ENCODE measurements around the gene PROZ. TPM values are rescaled to one million over a fixed set of nuclear protein-coding genes. Genes with fewer than 3 reads are reported as not detected.
A peak's percentile ranks its signal among the peaks of the same experiment; 100 is the strongest.

PROZ gene
- total and polyA plus RNA-seq, 2 of the 13 experiments (the other 11 are each of a cell fraction or from before 2014, with no cell fraction given): 5.6 to 22.5 TPM

GRCh38 chr13:113183450-113184129, 25.1 kb downstream of the PROZ start (continued):
- TF ChIP-seq AHDC1 (CRISPR knock-in tag; IDR thresholded peaks at IDR 0.05; ENCODE audit: borderline replicate concordance): 0 out of 2 replicates have a peak, but pooled peaks have one; percentile 60
- TF ChIP-seq ZNF432 (CRISPR knock-in tag; IDR thresholded peaks at IDR 0.05; ENCODE audit: borderline replicate concordance): no peak
- no peak for TF ChIP-seq TRAFD1 (CRISPR knock-in tag; IDR thresholded peaks at IDR 0.05; ENCODE audit: borderline replicate concordance)
- TF ChIP-seq TFDP1 (CRISPR knock-in tag; IDR thresholded peaks at IDR 0.05; ENCODE audit: borderline replicate concordance): peak; percentile 66; the same call in 1 of the 2 replicates
- no peak for TF ChIP-seq ZNF782 (CRISPR knock-in tag; IDR thresholded peaks at IDR 0.05; ENCODE audit: borderline replicate concordance)
- TF ChIP-seq KDM5A (IDR thresholded peaks at IDR 0.05; ENCODE audit: borderline replicate concordance, low read length): no peak; the same call in 1 of the 2 replicates
- TF ChIP-seq ZBTB10 (CRISPR knock-in tag; IDR thresholded peaks at IDR 0.05; ENCODE audit: borderline replicate concordance): no peak
- peak; percentile 65; the same call in 1 of the 2 replicates for TF ChIP-seq ARNTL (CRISPR knock-in tag; IDR thresholded peaks at IDR 0.05)
- no peak for TF ChIP-seq HBP1 (CRISPR knock-in tag; IDR thresholded peaks at IDR 0.05; ENCODE audit: low read depth)
- no peak for TF ChIP-seq THAP9 (CRISPR knock-in tag; IDR thresholded peaks at IDR 0.05; ENCODE audit: borderline replicate concordance)
- no peak for TF ChIP-seq HNRNPL (IDR thresholded peaks at IDR 0.05; ENCODE audit: low read depth, low read length)

Data from HepG2 (cell line).